ENCODE measurements around the gene RPL12.

The RPL12 gene

DNA sequence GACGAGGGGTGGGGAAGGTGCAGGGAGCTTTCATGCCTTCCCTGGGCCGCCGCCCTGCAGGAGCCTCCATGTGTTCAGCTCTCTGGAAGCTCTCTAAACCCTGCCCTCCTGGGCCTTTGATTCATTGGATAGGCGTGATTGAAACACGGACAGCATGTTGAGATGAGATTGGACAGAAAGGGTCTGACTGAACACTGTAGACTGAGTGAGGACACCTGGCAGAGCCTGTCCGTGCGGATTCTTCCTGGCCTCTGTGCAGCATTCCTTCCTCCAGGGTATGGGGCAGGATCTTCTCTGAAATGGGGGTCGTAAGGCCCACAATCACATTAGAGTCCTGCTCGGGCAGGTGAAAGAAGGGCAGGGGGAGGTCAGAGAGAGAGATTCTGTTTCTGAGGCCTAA, 12.8 kb downstream of the RPL12 start:
- no peak for DNase-seq (ENCODE audit: low read depth)

- DNase-seq (ENCODE audit: low read depth) = no peak
Observed at GRCh38 chr9:127437497-127438264, 13.5 kb downstream of the RPL12 start.

DNA sequence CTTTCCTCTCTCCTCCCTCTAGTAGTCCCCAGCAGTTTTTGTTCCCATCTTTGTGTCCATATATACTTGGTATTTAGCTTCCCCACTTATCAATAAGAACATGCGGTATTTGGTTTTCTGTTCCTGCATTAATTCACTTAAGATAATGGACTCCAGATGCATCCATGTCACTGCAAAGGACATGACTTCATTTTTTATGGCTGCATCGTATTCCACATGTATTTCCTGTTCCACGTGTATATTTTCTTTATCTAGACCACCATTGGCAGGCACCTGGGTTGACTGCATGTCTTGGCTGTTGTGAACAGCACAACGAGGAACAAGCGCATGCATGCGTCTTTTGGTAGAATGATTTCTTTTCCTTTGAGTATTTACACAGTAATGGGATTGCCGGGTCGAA, 20.8 kb downstream of the RPL12 start:
- DNase-seq (ENCODE audit: low read depth) = no peak

DNA sequence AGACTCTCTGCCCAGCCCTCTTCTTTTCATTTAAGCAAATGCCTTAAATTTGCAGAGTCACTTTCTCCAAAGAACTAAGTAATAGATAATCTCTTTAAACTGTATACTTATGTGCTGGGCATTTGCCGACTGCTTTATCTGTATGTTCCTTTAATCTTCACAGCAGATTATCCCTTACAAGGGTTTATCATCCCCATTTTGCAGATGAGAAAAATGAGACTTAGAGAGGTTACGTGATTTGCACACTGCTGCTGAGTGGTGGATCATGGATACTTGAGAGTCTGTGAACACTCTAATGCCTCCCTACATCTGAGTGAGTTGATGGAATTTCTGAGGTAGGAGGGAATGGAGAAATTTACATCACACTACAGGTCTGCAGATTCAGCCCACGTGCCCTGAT, 22.9 kb downstream of the RPL12 start:
- DNase-seq (ENCODE audit: low read depth) = no peak

DNA sequence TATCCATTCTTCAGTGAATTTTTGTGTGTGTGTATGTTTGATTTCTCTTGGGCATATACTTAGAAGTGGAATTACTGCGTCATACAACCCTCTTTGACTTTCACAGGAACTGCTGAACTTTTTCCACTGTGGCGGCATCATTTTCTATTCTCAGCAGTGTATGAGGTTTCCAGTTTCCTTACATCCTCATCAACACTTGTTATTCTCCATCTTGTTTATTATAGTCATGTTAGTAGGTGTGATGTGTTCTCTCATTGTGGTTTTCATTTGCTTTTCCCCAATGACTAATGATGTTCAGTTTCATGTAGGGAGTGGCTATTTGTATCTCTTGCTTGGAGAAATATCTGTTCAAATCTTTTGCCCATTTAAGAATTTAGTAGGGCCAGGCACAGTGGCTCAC, 24.4 kb downstream of the RPL12 start:
- no peak for DNase-seq (ENCODE audit: low read depth)

GRCh38 chr9:127424676-127424999, 26.6 kb downstream of the RPL12 start:
- no peak for DNase-seq (ENCODE audit: low read depth)

GRCh38 chr9:127423934-127424675, 27.1 kb downstream of the RPL12 start, which contains the start of gene ZNF79:
TSS of gene ZNF79 (plus strand) at chr9:127424382. CDS start at chr9:127424788, 406 bp downstream.
- DNase-seq (ENCODE audit: low read depth) = peak; percentile 86

- DNase-seq (ENCODE audit: low read depth) = no peak
Observed at GRCh38 chr9:127423476-127423933, 27.7 kb downstream of the RPL12 start.

GRCh38 chr9:127422787-127423186, 28.4 kb downstream of the RPL12 start:
- no peak for DNase-seq (ENCODE audit: low read depth)

- DNase-seq (ENCODE audit: low read depth) = no peak
Observed at GRCh38 chr9:127422133-127422782, 28.9 kb downstream of the RPL12 start.

DNA sequence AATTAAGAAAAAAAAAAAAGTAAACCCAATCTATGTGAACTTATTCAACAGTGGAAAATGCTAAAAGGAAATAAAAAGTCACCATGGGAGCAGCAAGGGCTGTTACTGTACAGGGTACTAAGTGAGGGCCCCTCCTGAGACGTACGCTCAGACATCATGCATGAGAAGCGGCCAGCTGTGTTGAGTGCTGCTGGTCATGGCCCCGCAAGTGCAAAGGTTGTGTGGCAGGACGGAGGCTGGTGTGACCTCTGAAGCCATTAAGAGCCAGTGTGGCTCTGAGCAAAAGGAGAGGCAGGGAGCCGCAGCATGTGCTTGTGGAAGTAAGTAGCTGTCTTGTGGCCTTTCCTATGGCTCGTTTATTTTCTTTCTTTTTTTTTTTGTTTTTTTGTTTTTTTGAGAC, 30.1 kb downstream of the RPL12 start:
- DNase-seq (ENCODE audit: low read depth) = no peak

DNA sequence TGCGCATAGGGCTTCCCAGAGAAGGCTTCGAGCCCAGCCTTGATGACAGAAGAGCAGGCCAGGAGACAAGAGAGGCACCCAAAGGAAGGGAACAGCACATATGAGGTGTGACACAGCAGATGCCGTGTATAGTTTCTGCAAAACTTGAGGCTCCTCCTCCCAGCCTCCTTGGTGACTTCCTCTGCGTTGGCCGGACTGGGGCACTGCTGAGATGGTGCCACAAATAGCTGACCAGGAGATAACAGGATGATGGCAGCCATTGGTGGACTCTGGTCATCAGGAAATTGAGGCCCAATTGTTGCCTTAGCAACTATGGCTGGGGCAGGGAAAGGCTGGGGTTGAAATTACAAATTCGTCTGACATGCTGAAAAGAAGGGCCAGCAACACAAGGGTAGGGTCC, 31.9 kb downstream of the RPL12 start:
- DNase-seq (ENCODE audit: low read depth) = no peak

GRCh38 chr9:127418037-127418471, 33.2 kb downstream of the RPL12 start:
- no peak for DNase-seq (ENCODE audit: low read depth)

- DNase-seq (ENCODE audit: low read depth) = peak; percentile 29
Observed at GRCh38 chr9:127417131-127418036, 33.8 kb downstream of the RPL12 start.

- DNase-seq (ENCODE audit: low read depth) = no peak
Observed at GRCh38 chr9:127415657-127416056, 35.5 kb downstream of the RPL12 start.

DNA sequence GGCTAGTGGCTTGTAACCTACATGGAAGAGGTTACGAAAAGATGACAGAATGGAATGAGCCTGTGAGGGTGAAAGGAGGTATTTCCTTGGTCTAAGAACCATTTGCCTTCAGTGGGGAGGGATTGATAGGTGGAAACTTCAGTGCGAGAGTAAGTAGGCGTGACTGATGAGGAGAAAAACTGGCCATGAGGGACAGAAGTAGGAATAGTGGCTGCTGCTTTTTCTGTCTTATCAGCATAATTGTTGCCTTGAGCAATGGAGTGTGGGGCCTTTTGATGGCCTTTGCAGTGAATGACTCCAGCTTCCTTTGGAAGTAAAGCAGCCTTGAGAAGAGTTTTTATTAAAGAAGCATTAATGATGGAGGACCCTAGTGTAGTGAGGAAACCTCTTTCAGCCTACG, 36.1 kb downstream of the RPL12 start:
- no peak for DNase-seq (ENCODE audit: low read depth)

DNA sequence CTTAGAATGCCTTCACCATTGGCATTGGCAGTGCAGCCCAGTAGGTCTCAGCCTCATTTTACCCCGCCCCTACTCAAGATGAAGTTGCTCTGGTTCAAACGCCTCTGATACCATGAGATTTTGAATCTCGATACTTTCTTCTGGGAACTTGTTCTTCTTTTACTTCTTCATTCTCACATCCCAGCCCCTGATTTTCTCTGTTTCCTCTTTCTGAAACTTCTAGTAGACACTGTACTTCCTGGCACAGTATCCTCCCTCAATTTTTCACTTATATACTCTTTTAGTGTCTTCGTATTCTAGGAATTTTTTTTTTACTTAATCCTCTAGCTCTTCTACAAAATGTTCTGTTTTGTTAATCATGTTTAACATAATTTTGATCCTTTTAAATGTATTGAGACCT, 40.1 kb downstream of the RPL12 start:
- DNase-seq (ENCODE audit: low read depth) = no peak

DNA sequence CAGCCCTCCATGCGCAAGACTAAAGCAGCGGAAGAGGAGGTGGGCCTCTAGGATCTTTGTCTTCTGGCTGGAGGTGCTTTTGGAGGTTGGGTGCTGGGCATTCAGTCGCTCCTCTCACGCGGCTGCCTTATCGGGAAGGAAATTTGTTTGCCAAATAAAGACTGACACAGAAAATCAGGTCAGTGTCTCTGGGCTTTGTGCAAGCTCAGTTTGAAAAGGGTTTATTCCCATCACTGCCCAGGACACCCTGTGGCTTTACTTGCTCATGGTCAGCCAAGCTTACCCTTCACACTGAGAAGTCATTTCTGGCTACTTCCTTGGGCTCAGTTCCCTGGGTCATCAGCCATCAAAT, 43.7 kb downstream of the RPL12 start:
- DNase-seq (ENCODE audit: low read depth) = no peak

- no peak for DNase-seq (ENCODE audit: low read depth)
Observed at GRCh38 chr9:127406799-127407491, 44.3 kb downstream of the RPL12 start.

DNA sequence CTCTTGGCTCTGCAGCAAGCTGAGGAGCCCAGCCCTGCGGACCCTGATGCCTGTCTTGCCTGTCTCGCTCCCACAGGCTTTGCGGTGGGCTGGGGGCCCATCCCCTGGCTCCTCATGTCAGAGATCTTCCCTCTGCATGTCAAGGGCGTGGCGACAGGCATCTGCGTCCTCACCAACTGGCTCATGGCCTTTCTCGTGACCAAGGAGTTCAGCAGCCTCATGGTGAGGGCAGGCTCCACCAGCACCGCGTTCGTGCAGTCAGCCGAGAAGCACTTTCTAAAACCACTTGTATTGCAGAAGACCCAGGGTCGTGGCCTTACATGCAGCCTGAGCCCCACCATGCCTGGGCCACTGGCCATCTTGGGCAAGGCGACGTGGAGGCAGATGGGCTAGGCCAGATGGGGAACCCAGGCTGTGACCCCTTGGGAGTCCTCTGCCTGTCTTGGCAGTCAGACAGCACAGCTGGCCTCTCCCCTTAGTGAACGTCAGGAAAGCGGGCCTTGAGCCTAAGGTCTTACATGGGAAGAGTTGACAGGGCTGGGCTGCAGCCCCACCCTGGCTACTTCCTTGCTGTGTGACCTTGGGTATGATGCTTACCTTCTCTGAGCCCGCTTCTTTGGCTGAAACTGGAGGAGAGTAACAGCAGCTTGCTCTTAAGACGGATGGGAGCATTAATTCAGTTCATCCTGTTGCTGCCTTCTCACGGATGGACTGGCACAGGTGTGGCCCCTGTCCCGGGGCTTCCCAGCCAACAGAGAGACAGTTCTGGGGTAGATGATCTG, 45.7 kb downstream of the RPL12 start:
- no peak for DNase-seq (ENCODE audit: low read depth)

DNA sequence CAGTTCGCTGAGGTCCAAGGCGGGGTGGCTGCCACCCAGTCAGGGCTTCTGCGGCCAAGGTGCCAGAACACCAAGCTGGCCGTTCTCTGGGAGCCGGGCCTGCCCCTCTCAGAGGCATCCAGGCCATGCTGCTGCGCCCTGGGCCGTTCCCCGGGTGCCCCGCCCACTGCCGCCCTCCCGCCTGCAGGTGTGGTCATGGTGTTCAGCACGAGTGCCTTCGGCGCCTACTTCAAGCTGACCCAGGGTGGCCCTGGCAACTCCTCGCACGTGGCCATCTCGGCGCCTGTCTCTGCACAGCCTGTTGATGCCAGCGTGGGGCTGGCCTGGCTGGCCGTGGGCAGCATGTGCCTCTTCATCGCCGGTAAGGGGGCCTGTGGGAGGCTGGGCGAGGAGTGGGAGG, 46.6 kb downstream of the RPL12 start:
- DNase-seq (ENCODE audit: low read depth) = no peak

Data from fibroblast of the conjunctiva (primary cell).